ENCODE data around the gene ASB1. TPM values are rescaled to one million over a fixed set of nuclear protein-coding genes. Genes with fewer than 3 reads are reported as not detected.

ASB1 gene
- total and polyA plus RNA-seq, 9 of the 15 experiments (the other 6 are each of a cell fraction or from before 2014, with no cell fraction given) = 6.3 to 37.7 (median 23.9) TPM

- TF ChIP-seq MGA (IDR thresholded peaks at IDR 0.05) (no peak), EWSR1 (IDR thresholded peaks at IDR 0.05; ENCODE audit: borderline replicate concordance, low read depth, partially characterized antibody) (no peak), ZNF232 (CRISPR knock-in tag; IDR thresholded peaks at IDR 0.05) (no peak), ZNF507 (tag; conservative IDR thresholded peaks at IDR 0.05) (no peak), ZNF695 (CRISPR knock-in tag; IDR thresholded peaks at IDR 0.05) (no peak), KDM1A (IDR thresholded peaks at IDR 0.05) (no peak), SRSF1 (IDR thresholded peaks at IDR 0.05; ENCODE audit: low read depth, low read length) (no peak)
- TF ChIP-seq, protein P1, sequence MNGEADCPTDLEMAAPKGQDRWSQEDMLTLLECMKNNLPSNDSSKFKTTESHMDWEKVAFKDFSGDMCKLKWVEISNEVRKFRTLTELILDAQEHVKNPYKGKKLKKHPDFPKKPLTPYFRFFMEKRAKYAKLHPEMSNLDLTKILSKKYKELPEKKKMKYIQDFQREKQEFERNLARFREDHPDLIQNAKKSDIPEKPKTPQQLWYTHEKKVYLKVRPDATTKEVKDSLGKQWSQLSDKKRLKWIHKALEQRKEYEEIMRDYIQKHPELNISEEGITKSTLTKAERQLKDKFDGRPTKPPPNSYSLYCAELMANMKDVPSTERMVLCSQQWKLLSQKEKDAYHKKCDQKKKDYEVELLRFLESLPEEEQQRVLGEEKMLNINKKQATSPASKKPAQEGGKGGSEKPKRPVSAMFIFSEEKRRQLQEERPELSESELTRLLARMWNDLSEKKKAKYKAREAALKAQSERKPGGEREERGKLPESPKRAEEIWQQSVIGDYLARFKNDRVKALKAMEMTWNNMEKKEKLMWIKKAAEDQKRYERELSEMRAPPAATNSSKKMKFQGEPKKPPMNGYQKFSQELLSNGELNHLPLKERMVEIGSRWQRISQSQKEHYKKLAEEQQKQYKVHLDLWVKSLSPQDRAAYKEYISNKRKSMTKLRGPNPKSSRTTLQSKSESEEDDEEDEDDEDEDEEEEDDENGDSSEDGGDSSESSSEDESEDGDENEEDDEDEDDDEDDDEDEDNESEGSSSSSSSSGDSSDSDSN (IDR thresholded peaks at IDR 0.05; ENCODE audit: borderline replicate concordance in 1 of 2, low read depth in 2 of 2, low read length in 2 of 2) = no peak
- TF ChIP-seq, protein P2, sequence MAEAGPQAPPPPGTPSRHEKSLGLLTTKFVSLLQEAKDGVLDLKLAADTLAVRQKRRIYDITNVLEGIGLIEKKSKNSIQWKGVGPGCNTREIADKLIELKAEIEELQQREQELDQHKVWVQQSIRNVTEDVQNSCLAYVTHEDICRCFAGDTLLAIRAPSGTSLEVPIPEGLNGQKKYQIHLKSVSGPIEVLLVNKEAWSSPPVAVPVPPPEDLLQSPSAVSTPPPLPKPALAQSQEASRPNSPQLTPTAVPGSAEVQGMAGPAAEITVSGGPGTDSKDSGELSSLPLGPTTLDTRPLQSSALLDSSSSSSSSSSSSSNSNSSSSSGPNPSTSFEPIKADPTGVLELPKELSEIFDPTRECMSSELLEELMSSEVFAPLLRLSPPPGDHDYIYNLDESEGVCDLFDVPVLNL (CRISPR knock-in tag; IDR thresholded peaks at IDR 0.05; ENCODE audit: low read depth) = no peak
These were observed 66.1 kb downstream of the ASB1 start (continued) for GRCh38 chr2:238492840-238493239.
